ENCODE measurements around the gene WDFY1. TPM values are rescaled to one million over a fixed set of nuclear protein-coding genes. Genes with fewer than 3 reads are reported as not detected.

WDFY1 gene
- total and polyA plus RNA-seq, 2 donors (not counting 1 experiment from before 2014, with no cell fraction given), result 28.8 to 76.0 TPM

DNA sequence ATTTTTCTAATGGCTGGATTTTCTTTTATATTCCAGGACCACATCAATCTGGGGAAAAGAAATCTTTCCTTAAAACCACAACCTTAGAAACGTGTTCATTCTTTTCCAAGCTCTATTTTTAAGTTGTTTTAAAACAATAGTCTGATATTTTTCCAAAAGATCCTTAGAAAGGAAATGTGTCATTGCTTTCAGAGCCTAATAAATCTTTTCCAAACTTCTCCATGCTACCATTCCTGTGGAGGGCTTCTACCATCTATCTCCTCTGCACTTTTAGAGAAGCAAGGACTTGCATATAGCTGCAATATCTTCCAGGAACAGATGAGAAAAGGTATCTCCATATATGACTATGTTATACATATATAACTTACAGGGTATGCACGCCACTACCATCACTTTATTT, 21.2 kb downstream of the WDFY1 start:
- no CpG with 5 or more reads among the region's 2 CpGs for WGBS (ENCODE audit: insufficient coverage)
- H3K27ac ChIP-seq (ENCODE audit: low read length in 2 of 2), result no peak overlapping the region
- Mint-ChIP-seq H3K9me3 (ENCODE audit: insufficient read depth) (peaks cover 6% of the 10 kb centered on the region), H3K27ac (no peak overlapping the region), H3K4me1 (peaks cover 33% of the 10 kb centered on the region), H3K4me3 (no peak overlapping the region), H3K27me3 (no peaks in the 10 kb centered on the region)
- TF ChIP-seq CTCF (IDR thresholded peaks at IDR 0.05), result no peak
- no peak for TF ChIP-seq EZH2 (IDR thresholded peaks at IDR 0.05; ENCODE audit: borderline replicate concordance, insufficient read depth, low read depth, low read length, poor library complexity, severe bottlenecking)
- ChIA-PET POLR2A (interaction anchor here (0.5 kb wide), 1 partner anchor 31 kb away, joined by 3 read pairs; no protein-coding TSS in a partner anchor), CTCF (no interaction called here)
- no peak overlapping the region for H2AFZ ChIP-seq (ENCODE audit: insufficient read depth, low read depth, low read length, poor library complexity, severe bottlenecking)
- no peak overlapping the region for H3K4me3 ChIP-seq (ENCODE audit: control extremely low read depth in 1 of 5, extremely low read depth in 1 of 5, insufficient read depth in 1 of 5, low read depth in 2 of 5, low read length in 4 of 5)
- H3K27me3 ChIP-seq (replicated peaks in 1 of 4; ENCODE audit: control extremely low read depth in 1 of 4, control insufficient read depth in 3 of 4, insufficient read depth in 4 of 4, low read length in 3 of 4), result no peaks in the 10 kb centered on the region
- intact Hi-C loops (cut with micrococcal nuclease), result no loop called here
- H3K4me1 ChIP-seq (ENCODE audit: control insufficient read depth in 2 of 2, insufficient read depth in 2 of 2, low read length in 2 of 2), result peaks cover 0 to 1% of the 10 kb centered on the region in 2 donors
- DNase-seq, result no peak
- no peak overlapping the region for H3K4me2 ChIP-seq (replicated peaks; ENCODE audit: low read depth, low read length, poor library complexity, severe bottlenecking)
- no peak overlapping the region for H3K9ac ChIP-seq (ENCODE audit: low read length)
- peaks cover 87% of the 10 kb centered on the region for H3K79me2 ChIP-seq (ENCODE audit: control insufficient read depth, insufficient read depth, low read length)
- peaks cover 0 to 8% (median 5%) of the 10 kb centered on the region in 3 donors for H3K9me3 ChIP-seq (ENCODE audit: control extremely low read depth in 1 of 3, control insufficient read depth in 2 of 3, insufficient read depth in 1 of 3, low read length in 2 of 3)
- peaks cover 25% of the 10 kb centered on the region for H4K20me1 ChIP-seq (ENCODE audit: control insufficient read depth, insufficient read depth, low read length, poor library complexity, severe bottlenecking)
- H3K36me3 ChIP-seq (replicated peaks in 1 of 2; ENCODE audit: control extremely low read depth in 1 of 2, control insufficient read depth in 1 of 2, extremely low read depth in 1 of 2, insufficient read depth in 2 of 2, low read length in 1 of 2), result peaks cover 0 to 3% of the 10 kb centered on the region in 2 experiments
- no peak for ATAC-seq (ENCODE audit: low read depth)

GRCh38 chr2:223922308-223922707, 22.8 kb downstream of the WDFY1 start:
- Histone ChIP-seq H3K79me2 (ENCODE audit: control insufficient read depth, insufficient read depth, low read length) (peaks cover 76% of the 10 kb centered on the region), H3K9ac (ENCODE audit: low read length) (no peak overlapping the region), H3K27me3 (replicated peaks in 1 of 4; ENCODE audit: control extremely low read depth in 1 of 4, control insufficient read depth in 3 of 4, insufficient read depth in 4 of 4, low read length in 3 of 4) (no peaks in the 10 kb centered on the region), H3K4me2 (replicated peaks; ENCODE audit: low read depth, low read length, poor library complexity, severe bottlenecking) (no peak overlapping the region), H3K4me3 (ENCODE audit: control extremely low read depth in 1 of 5, extremely low read depth in 1 of 5, insufficient read depth in 1 of 5, low read depth in 2 of 5, low read length in 4 of 5) (no peak overlapping the region), H2AFZ (ENCODE audit: insufficient read depth, low read depth, low read length, poor library complexity, severe bottlenecking) (no peak overlapping the region), H3K36me3 (replicated peaks in 1 of 2; ENCODE audit: control extremely low read depth in 1 of 2, control insufficient read depth in 1 of 2, extremely low read depth in 1 of 2, insufficient read depth in 2 of 2, low read length in 1 of 2) (peaks cover 0 to 7% of the 10 kb centered on the region in 2 experiments), H3K9me3 (ENCODE audit: control extremely low read depth in 1 of 3, control insufficient read depth in 2 of 3, insufficient read depth in 1 of 3, low read length in 2 of 3) (peaks cover 0 to 5% (median 5%) of the 10 kb centered on the region in 3 donors), H3K4me1 (ENCODE audit: control insufficient read depth in 2 of 2, insufficient read depth in 2 of 2, low read length in 2 of 2) (peaks cover 0 to 4% of the 10 kb centered on the region in 2 donors), H3K27ac (ENCODE audit: low read length in 2 of 2) (no peak overlapping the region), H4K20me1 (ENCODE audit: control insufficient read depth, insufficient read depth, low read length, poor library complexity, severe bottlenecking) (peaks cover 30% of the 10 kb centered on the region)
- peaks cover 29% of the 10 kb centered on the region for H3K4me1 Mint-ChIP-seq
- H3K4me3 Mint-ChIP-seq, result no peak overlapping the region
- no peaks in the 10 kb centered on the region for H3K9me3 Mint-ChIP-seq (ENCODE audit: insufficient read depth)
- 92% methylated on average over 2 of the region's 3 CpGs for WGBS (ENCODE audit: insufficient coverage)
- POLR2A ChIA-PET, result no interaction called here
- DNase-seq (no peak), ATAC-seq (ENCODE audit: low read depth) (no peak)
- no peaks in the 10 kb centered on the region for H3K27me3 Mint-ChIP-seq
- intact Hi-C loops (cut with micrococcal nuclease), result no loop called here
- CTCF ChIA-PET, result no interaction called here
- TF ChIP-seq CTCF (IDR thresholded peaks at IDR 0.05) (no peak), EZH2 (IDR thresholded peaks at IDR 0.05; ENCODE audit: borderline replicate concordance, insufficient read depth, low read depth, low read length, poor library complexity, severe bottlenecking) (no peak)
- no peak overlapping the region for H3K27ac Mint-ChIP-seq

All from B cell (primary cell).